ENCODE measurements around the gene ANKS1B. TPM values are rescaled to one million over a fixed set of nuclear protein-coding genes. Genes with fewer than 3 reads are reported as not detected.

The ANKS1B gene
- total RNA-seq, 1 donor from 2014 or later, result 5.6 TPM

DNA sequence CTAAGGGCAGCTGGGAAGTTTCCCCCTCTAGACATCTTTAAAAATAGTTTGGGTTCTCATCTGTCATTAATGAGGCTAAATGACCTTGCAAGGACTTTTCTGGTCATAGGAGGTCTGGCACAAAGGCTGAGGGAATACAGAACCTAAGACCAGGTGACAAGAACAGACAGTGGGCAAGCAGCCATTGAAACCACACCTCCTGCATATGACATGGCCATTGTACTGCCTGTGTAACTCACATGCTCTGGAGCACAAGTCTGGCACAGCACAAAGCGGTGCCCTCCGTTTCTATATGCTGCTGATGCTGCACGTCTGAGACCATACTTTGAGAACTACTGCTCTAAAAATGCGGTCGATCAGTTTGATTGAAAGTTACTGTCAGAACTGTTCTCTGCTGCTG lies 1196.3 kb downstream of the ANKS1B start:
- Mint-ChIP-seq H3K4me1 (peaks cover 3% of the 10 kb centered on the region), H3K4me3 (no peak overlapping the region), H3K27ac (ENCODE audit: unreplicated experiment) (no peak overlapping the region), H3K27me3 (ENCODE audit: low read depth) (no peaks in the 10 kb centered on the region), H3K9me3 (peaks cover 6% of the 10 kb centered on the region), H3K36me3 (ENCODE audit: low read depth) (no peaks in the 10 kb centered on the region)
- TF ChIP-seq, protein P1, sequence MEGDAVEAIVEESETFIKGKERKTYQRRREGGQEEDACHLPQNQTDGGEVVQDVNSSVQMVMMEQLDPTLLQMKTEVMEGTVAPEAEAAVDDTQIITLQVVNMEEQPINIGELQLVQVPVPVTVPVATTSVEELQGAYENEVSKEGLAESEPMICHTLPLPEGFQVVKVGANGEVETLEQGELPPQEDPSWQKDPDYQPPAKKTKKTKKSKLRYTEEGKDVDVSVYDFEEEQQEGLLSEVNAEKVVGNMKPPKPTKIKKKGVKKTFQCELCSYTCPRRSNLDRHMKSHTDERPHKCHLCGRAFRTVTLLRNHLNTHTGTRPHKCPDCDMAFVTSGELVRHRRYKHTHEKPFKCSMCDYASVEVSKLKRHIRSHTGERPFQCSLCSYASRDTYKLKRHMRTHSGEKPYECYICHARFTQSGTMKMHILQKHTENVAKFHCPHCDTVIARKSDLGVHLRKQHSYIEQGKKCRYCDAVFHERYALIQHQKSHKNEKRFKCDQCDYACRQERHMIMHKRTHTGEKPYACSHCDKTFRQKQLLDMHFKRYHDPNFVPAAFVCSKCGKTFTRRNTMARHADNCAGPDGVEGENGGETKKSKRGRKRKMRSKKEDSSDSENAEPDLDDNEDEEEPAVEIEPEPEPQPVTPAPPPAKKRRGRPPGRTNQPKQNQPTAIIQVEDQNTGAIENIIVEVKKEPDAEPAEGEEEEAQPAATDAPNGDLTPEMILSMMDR (conservative IDR thresholded peaks at IDR 0.05), result no peak
- no peak for DNase-seq (ENCODE audit: low read depth, low spot score)

DNA sequence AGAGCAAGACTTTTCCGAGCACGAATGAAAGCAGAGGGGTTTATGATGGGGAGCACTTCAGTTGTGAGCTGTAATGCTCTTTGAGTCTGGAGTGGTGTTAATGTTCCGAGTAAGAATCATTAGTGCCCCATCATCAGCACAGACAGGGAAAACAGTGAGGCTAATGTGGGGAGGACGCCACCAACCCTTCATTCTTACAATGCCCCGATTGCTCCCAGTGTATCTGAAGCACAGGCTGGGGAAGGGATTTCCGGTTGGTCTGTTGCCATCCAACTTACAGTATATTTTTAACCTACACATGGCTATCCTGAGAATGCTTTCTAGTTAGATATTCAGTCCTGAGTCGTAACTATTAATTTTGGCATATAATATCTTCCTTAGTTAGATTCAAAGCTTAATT lies 1198.1 kb downstream of the ANKS1B start:
- H3K27me3 Mint-ChIP-seq (ENCODE audit: low read depth), result no peaks in the 10 kb centered on the region
- no peak overlapping the region for H3K27ac Mint-ChIP-seq (ENCODE audit: unreplicated experiment)
- no peak overlapping the region for H3K4me3 Mint-ChIP-seq
- peaks cover 3% of the 10 kb centered on the region for H3K4me1 Mint-ChIP-seq
- DNase-seq (ENCODE audit: low read depth, low spot score), result no peak
- peaks cover 6% of the 10 kb centered on the region for H3K9me3 Mint-ChIP-seq
- TF ChIP-seq, protein P1 (conservative IDR thresholded peaks at IDR 0.05), result no peak
- H3K36me3 Mint-ChIP-seq (ENCODE audit: low read depth), result no peaks in the 10 kb centered on the region

DNA sequence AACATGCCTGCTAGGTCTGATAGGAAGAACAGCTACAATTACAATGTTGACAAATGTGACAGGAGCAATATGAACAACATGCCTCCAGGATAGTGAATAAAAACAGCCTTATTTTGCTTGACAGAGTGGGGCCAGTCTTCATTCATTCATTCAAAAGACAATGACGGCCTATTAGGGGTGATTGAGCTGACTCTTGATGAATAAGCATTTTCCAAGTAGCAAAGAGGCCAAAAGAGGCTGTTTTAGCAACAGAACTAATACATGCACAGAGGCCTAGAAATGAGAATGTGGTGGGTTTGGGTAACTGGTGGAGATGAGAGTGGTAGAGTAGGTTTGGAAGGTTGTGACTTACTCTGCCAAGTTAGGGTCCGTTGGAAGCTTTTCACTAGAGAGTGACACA lies 1201.3 kb downstream of the ANKS1B start:
- DNase-seq (ENCODE audit: low read depth, low spot score), result no peak
- Mint-ChIP-seq H3K4me1 (peaks cover 3% of the 10 kb centered on the region), H3K27me3 (ENCODE audit: low read depth) (no peaks in the 10 kb centered on the region), H3K9me3 (peaks cover 6% of the 10 kb centered on the region), H3K27ac (ENCODE audit: unreplicated experiment) (peak overlapping the region; percentile 16), H3K36me3 (ENCODE audit: low read depth) (no peaks in the 10 kb centered on the region), H3K4me3 (no peak overlapping the region)
- TF ChIP-seq, protein P1 (conservative IDR thresholded peaks at IDR 0.05), result no peak

DNA sequence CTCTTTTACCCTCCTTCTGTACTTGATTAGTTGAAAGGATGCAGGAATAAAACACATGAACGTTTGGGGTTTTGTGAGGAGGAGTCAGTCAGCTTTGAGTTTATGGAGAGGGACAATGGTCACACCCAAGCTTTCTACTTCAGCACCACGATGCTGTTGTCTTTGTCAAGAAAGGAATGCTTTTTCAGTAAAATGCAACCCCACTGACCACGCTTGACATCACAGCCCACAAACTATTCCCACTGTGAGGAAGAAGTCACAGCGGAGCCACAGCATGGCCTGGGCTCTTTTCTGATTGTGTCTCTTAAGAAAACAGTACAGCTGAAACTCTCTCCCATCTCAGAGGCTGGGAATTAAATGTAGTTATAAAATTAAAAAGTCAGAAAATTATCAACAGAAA lies 1204.5 kb downstream of the ANKS1B start:
- TF ChIP-seq, protein P1 (conservative IDR thresholded peaks at IDR 0.05), result no peak
- DNase-seq (ENCODE audit: low read depth, low spot score), result no peak
- Mint-ChIP-seq H3K36me3 (ENCODE audit: low read depth) (no peaks in the 10 kb centered on the region), H3K27me3 (ENCODE audit: low read depth) (no peaks in the 10 kb centered on the region), H3K27ac (ENCODE audit: unreplicated experiment) (no peak overlapping the region), H3K9me3 (peaks cover 6% of the 10 kb centered on the region), H3K4me1 (peaks cover 3% of the 10 kb centered on the region), H3K4me3 (no peak overlapping the region)

DNA sequence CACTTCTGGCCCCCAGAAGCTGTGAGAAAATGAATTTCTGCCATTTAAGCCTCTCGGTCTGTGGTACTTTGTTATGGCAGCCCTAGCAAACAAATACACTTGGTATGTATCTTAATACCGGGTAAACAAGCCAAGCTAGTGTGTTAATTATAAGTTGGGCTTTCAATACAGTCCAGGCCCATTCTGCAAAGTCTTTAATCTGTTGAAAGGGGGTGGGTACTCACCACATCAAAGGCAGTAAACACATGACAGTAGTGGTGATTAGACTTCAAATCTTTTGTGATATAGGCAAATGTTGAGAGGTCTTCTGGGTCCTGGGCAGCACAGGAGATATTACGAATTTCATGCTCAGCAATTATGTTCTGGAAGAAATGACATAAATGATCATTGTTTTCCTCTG lies 1211.9 kb downstream of the ANKS1B start:
- DNase-seq (ENCODE audit: low read depth, low spot score), result no peak
- no peaks in the 10 kb centered on the region for H3K27me3 Mint-ChIP-seq (ENCODE audit: low read depth)
- H3K9me3 Mint-ChIP-seq, result no peaks in the 10 kb centered on the region
- no peaks in the 10 kb centered on the region for H3K36me3 Mint-ChIP-seq (ENCODE audit: low read depth)
- H3K4me3 Mint-ChIP-seq, result no peak overlapping the region
- no peak overlapping the region for H3K27ac Mint-ChIP-seq (ENCODE audit: unreplicated experiment)
- H3K4me1 Mint-ChIP-seq, result no peaks in the 10 kb centered on the region
- TF ChIP-seq, protein P1 (conservative IDR thresholded peaks at IDR 0.05), result no peak
